ENCODE measurements around the gene DYNC2I2.
"Not testable (repeated sequence)": the region's sequence is repeated elsewhere in the genome, so short reads cannot be mapped to it uniquely, and the experiment has no call there.

Gene DYNC2I2

DNA sequence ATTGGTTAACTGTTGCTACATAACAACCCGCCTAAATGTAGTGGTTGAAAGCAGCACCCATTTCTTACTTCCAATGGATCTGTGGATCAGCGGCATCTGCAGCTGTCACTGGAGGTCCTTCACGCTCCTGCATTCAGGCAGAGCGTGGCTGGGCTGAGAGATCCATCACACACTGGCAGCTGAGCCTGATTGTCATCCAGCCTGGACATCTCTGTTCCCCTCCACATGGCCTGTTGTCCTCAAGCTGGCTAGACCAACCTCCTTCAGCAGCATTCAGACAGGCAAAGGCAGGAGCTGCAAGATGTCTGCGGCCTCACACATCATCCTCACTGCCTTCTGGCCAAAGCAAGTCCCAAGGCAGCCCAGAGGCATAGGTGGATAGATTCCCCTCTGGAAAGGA is 36.9 kb downstream of the DYNC2I2 start:
- no peak for DNase-seq (ENCODE audit: low read depth in 3 of 3, low spot score in 1 of 3)

DNA sequence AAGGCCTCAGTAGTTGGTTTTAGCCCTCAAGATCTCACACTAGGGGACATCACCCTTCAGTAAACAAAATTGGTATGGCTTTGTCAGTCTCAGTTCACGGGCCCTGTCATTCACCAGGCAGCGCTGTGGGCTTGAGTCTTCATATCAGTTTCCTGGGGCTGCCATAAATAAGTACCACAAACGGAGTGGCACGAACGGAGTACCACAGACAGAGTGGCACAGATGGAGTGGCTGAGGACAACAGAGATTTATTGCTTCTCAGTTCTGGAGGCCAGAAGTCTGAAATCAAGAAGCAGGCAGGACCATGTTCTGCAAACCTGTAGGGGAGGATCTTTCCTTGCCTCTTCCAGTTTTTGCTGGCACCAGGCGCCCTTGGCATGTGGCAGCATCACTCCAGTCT is 37.5 kb downstream of the DYNC2I2 start:
- no peak for DNase-seq (ENCODE audit: low read depth in 3 of 3, low spot score in 1 of 3)

DNA sequence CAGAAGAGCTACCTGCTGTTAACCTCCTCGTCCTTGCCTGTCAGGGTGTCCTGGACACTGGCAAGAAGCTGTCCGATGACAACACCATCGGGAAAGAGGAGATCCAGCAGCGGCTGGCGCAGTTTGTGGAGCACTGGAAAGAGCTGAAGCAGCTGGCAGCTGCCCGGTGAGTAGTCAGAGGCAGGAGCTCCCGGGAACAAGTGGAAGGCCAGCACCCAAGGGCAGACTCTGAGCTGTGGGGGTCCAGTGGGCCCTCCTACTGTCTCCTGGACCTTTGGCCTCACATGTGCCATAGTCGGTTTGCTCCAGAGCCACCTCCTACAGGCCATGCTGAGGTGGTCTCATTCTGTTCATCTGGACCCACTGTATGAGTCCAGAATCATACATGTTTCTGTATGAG is 38.7 kb downstream of the DYNC2I2 start:
- no peak for DNase-seq (ENCODE audit: low read depth in 3 of 3, low spot score in 1 of 3)

DNA sequence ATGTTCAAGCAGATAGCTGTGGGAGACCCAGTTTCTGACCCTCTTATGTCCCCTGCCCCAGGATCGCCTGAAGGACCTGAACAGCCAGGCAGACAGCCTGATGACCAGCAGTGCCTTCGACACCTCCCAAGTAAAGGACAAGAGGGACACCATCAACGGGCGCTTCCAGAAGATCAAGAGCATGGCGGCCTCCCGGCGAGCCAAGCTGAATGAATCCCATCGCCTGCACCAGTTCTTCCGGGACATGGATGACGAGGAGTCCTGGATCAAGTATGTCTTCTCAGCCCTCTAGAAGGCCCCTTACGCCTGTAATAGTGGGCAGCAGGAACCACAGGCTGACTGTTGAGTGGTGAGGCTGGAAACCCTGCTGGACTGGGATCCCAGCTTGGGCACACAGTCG is 41.1 kb downstream of the DYNC2I2 start:
- no peak for DNase-seq (ENCODE audit: low read depth in 3 of 3, low spot score in 1 of 3)

DNA sequence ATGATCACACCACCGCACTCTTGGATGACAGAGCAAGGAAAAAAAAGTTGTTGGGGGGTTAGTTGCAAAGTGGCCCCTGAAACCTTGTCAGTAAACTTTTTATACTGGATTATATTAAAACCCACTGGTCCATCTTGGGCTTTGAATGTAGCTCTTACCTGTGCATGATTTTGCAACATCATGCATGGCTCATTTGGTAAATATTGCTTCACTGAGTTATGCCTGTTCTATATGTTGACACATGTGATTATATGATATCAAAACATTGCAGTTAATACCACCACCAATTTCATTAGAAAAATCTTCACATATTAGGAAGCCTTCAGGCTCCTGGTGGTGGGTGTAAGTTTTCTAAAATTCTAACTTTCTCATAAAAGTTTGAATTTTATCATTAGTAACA is 41.9 kb downstream of the DYNC2I2 start:
- no peak for DNase-seq (ENCODE audit: low read depth in 3 of 3, low spot score in 1 of 3)

DNA sequence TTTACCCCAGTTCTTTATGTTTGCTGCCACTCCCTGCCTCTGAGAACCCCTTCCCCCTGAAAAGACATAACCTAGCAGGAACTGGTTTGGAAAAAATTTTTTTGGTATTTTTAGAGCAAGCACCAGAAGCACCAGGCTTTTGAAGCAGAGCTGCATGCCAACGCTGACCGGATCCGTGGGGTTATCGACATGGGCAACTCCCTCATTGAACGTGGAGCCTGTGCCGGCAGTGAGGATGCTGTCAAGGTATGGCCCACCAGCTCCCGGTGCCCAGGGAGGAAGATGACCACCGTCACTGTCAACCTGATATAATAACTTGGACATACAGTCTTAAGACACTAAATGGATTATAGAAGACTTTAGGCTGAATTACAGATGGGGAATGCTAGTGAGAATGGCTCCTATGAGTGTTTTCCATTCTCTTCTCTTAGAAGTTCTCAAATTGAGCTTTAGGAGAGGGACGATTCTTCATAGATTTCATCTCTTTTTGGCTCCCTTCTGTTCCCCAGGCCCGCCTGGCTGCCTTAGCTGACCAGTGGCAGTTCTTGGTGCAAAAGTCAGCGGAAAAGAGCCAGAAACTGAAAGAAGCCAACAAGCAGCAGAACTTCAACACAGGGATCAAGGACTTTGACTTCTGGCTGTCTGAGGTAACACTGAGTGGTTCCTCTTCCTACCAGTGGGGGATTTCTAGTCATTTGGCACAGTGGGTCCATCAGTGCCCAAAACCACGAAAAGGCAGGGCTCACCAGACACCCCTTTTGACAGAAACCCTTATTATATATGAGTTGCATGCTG is 44.9 kb downstream of the DYNC2I2 start:
- no peak for DNase-seq (ENCODE audit: low read depth in 3 of 3, low spot score in 1 of 3)

DNA sequence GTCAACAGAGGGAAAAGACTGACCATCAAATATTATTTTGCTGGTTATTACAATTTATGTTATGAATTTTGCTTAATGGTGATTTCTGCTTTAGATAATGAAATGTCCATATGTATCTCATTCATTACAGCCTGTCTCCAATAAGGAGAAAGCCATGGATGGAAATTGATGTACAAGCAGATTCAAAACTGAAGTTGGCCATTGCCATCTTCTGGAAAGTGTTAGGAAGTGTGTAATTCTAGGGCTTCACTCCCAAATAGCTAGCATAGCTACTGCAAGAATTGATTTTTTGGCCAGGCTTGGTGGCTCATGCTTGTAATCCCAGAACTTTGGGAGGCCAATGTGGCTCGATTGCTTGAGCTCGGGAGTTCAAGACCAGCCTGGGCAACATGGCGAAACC is 45.8 kb downstream of the DYNC2I2 start:
- no peak for DNase-seq (ENCODE audit: low read depth in 3 of 3, low spot score in 1 of 3)

DNA sequence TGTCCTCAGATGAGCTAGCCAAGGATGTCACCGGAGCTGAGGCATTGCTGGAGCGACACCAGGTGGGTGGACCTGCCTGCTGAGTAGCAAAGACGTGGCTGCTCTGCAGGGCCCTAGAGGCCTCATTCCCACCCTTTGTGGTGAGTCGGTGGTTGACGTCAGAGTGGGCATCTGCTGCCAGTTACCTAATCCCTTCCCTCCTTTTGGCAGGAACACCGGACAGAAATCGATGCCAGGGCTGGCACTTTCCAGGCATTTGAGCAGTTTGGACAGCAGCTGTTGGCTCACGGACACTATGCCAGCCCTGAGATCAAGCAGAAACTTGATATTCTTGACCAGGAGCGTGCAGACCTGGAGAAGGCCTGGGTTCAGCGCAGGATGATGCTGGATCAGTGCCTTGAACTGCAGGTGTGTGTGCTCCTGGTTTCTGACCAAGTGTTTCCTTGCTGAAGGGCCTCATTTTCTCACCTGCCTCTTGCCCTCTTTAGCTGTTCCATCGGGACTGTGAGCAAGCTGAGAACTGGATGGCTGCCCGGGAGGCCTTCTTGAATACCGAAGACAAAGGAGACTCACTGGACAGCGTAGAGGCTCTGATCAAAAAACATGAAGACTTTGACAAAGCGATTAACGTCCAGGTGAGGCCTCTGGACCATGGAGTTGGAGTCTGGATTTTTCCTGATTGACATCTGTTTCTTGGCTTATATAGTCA is 48.9 kb downstream of the DYNC2I2 start:
- DNase-seq (ENCODE audit: low read depth in 3 of 3, low spot score in 1 of 3), result no peak

DNA sequence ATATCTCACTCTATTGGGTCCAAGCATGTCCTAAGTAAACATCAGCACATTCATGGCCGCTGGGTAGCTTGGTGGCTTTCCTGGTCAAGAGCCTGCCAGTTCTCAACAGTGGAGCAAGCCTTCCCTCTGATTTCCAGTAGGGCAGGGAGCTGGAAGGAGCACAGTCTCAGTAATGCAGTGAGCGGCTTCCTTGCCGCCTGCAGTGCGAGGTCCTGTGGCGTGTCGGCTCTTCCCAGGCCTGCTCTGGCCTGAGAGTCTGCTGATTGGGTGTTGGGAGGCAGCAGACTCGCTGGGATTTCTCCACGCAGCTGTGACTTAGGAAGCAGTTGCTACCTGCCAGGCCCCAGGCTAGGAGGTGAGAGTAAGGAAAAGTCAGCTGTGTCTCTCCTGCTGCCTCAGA is 53.0 kb downstream of the DYNC2I2 start:
- DNase-seq (ENCODE audit: low read depth in 3 of 3, low spot score in 1 of 3), result no peak

DNA sequence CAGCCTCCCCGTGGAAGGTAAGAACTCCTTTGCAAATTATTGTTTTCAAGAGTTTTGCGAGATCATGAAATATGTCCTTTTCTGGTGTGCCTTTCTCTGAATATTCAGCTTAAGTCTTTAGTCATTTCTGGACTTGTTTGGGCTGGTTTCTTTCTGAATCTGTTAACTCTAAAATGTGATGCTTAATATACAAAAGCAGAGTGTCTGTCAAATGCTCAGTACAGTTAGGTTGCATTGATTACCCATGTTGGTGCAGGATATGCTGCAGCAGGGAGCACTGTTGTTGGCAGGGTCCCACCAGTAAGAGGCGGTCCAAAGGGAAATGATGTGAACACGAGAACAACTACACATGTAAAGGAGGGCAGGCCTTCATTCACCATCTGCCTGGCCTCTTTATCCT is 56.5 kb downstream of the DYNC2I2 start:
- no peak for DNase-seq (ENCODE audit: low read depth in 3 of 3, low spot score in 1 of 3)

DNA sequence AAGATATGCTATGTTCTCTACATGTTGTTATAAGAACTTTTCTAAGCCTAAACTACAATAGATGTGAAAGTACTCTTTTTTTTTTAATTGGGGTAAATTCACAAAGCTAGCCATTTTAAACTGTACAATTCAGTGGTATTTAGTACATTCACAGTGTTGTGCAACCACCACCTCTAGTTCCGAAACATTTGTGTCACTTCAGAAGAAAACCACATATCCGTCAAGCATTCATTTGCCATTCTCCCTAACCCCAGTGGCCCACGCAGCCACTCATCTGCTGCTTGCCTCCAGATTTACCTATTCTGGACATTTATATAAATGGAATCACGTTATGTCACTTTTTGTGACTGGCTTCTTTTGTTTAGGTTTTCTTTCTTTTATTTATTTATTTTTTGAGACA is 61.2 kb downstream of the DYNC2I2 start:
- DNase-seq (ENCODE audit: low read depth in 3 of 3, low spot score in 1 of 3), result no peak

DNA sequence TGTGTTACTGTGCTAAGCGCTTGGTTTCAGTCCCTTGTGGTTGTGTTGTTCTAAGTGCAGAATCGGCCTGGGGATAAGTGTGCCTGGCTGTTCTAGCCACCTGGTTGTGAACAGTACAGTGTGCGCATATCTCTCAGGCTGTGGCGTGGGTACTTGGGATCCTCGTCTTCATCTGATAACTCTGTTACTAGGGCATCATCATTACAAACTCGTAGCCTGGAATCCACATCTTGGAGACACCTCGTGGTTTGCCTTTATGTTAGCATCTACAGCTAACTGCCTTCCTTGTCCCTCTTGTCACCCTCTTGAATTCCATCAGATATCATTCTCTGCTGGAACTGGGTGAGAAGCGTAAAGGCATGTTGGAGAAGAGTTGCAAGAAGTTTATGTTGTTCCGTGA is 62.8 kb downstream of the DYNC2I2 start:
- DNase-seq (ENCODE audit: low read depth in 3 of 3, low spot score in 1 of 3), result no peak

DNA sequence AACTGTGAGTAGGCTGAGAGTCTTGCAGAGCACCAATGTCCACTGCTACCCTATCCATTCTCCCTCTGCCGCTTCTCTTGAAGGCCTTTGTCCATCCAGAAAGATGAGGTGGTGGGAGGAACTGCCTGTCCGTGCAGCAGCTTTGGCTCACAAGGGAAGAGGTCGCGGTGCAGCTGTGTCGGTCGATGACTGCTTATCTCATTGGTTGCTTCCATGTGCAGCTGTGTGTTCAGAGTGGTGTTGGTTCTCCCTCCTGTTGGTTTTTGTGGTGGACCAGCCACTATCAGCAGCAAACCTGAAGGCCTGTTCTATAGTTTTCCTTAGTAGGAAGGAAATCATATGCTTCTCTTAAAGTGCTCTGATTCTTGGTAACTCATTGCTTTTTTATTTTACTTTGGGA is 63.6 kb downstream of the DYNC2I2 start:
- DNase-seq (ENCODE audit: low read depth in 3 of 3, low spot score in 1 of 3), result no peak

DNA sequence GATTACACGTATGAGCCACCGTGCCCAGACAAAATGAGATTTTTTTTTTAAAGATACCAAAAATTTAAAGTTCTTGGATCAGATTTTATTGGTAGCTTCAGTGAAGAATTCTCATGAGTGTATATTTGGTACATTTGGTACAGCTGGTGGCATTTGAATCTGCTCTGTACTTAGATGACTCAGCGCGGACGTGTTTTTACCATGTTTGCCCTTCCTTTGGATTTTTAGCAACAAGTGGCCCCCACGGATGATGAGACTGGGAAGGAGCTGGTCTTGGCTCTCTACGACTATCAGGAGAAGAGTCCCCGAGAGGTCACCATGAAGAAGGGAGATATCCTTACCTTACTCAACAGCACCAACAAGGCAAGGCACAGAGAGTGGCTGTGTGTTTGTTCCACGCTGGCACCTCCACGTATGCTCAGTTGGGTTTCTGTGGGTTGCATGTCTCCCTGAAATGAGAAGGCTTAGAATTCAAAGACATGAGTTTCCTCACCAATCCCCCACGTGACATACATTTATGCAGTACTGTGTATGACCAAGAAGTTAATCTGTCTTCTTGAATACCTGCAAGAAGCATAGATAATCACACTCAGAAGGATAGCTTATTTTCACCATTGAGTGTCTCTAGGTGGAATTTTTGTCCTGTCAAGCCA is 67.9 kb downstream of the DYNC2I2 start:
- DNase-seq (ENCODE audit: low read depth in 3 of 3, low spot score in 1 of 3), result no peak

DNA sequence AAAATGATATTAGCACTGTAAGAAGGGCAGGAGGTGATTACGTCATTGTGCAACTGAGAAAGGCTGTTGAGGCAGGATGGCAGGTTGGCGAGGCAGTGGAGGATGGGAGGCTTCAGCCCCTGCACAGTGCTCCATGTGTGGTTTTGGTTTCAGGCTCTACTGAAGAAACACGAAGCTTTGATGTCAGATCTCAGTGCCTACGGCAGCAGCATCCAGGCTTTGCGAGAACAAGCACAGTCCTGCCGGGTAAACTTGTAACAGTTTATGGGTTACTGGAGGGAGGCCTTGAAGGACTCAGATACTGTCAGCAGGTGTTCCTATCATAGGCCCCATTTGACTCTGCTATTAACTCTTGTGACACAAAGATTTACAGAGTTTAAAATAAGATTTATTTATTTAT is 69.2 kb downstream of the DYNC2I2 start:
- peak in 1 of 3 donors; percentile 21 for DNase-seq (ENCODE audit: low read depth in 3 of 3, low spot score in 1 of 3)

DNA sequence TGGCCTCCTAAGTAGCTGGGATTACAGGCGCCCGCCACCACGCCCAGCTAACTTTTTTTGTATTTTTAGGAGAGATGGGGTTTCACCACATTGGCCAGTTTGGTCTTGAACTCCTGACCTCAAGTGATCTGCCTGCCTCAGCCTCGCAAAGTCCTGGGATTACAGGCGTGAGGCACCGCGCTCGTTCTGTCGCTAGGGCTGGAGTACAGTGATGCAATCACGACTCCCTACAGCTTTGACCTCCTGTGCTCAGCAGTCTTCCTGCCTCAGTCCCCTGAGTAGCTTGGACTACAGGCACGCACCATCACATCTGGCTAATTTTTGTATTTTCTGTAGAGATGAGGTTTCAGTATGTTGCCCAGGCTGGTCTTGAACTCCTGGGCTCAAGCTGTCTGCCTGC is 69.7 kb downstream of the DYNC2I2 start:
- not testable (repeated sequence) for DNase-seq (ENCODE audit: low read depth in 3 of 3, low spot score in 1 of 3)

DNA sequence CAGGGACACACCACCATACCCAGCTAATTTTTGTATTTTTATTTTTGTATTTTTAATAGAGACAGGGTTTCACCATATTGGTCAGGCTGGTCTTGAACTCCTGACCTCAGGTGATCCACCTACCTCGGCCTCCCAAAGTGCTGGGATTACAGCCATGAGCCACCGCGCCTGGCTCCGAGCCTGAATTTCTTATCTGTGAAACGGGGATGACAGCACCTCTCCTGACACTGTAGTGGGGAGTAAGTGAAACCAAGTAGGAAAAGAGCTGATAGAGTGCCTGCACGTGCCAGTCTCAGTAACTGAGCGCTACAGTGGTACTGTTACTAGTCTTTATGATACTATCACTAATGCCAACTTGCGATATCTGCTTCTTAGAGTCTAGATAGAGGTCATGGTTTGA is 71.5 kb downstream of the DYNC2I2 start:
- not testable (repeated sequence) for DNase-seq (ENCODE audit: low read depth in 3 of 3, low spot score in 1 of 3)
